Measurements from ENCODE around the gene BANF2.
"Not testable (repeated sequence)": the region's sequence is repeated elsewhere in the genome, so short reads cannot be mapped to it uniquely, and the experiment has no call there.

The BANF2 gene

DNA sequence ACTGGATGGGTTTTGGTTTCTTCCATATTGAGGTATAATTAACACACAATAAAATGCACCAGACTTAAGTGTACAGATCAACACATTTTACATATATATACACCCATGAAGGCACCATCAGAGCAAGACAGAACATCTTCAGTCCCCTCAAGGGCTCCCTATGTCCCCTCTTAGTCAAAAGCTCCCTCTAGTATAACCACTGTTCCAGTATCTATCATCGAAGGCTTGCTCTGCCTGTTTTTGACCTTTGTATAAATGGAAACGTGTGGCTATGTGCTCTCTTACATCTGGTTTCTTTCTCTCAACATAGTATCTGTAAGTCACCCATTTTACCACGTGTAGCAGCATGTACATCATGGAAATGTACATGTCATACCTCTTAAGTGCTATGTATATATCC is 66.5 kb downstream of the BANF2 start:
- no peak for DNase-seq (ENCODE audit: low spot score)

DNA sequence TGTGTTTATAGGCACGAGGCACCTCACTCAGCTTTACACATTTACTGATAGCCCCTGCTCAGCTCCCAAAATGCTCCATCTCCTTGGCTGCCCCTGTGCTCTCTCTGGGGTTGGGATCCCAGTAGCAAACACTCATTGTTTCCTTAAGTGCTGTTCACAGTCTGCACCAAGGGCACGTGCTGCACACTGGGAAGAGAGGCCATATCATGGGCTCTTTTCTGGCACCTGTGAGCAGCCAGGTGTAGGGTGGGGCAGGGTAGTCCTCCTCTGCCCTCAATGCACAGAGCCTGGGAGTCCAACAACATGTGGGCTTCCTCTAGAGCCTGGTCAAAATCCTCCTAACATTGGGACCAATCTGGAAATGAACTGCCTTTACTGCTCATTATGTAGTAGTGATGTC is 67.9 kb downstream of the BANF2 start:
- no peak for DNase-seq (ENCODE audit: low spot score)

DNA sequence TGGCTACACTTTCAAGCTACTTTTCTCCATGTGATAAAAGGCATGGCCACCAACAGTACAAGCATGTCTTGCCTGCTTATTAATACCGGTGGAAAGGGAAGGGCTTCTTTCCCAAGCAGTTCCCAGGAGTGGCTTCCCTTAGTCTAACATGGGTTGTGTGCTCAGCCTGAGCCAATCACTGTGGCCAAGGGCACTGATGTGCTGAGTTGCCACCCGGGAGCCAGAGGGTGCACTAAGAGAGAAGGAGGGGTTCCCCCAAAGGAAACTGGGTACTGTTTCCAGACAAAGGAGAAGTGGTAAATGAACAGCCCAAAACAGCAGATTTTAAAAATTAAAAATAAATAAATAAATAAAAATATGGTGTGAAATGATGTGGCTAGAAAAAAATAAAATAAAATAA is 68.5 kb downstream of the BANF2 start:
- DNase-seq (ENCODE audit: low spot score): no peak

DNA sequence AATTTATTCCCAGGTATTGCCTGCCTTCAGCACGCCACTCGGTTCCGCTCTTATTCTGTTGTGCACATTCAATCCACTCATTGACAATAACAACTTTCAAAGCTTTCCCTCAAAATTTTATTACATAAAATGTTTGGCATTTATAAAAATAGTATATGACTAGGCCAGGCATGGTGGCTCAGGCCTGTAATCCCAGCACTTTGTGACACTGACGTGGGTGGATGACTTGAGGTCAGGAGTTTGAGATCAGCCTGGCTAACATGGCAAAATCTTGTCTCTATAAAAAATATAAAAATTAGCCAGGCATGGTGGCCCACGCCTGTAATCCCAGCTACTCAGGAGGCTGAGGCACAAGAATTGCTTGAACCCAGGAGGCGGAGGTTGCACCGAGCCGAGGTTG is 70.0 kb downstream of the BANF2 start:
- DNase-seq (ENCODE audit: low spot score): not testable (repeated sequence)

DNA sequence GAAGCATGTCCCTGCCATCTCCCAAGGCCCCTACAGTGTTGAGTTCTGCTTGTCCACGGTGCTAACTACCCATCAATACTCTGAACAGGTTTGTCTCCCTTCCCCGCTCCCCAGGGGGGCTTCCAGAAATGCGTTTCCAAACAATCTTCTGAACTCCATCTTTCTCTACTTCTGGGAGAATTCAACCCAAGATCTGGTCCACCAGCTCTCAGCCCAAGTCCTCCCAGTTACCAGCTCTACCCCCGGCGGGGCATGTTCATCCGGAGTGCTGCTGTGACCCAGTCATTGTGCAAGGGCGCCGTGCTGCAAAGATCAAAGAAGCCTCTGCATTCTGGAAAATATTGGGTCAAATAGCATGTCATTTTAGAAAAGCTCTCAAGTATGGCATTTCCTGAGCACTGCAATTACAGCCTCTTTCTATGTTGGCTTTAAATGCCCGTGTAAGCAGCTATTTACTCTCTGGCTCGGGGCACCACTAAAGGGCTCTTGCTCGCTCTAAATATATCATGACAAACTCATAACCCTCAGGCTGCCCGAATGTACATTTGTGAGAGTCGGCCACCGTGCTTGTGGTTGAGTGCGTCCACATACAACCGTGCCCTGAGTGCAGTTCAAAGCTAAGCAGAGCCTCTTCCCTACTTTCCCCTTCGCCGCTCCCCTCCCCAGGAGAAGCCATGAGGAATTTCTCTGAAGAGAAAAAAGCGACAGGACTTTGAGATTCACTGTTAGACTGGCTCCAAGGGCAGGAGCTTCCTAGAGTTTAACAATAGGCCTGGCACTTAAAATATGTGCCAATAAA is 71.6 kb downstream of the BANF2 start:
- DNase-seq (ENCODE audit: low spot score): no peak

DNA sequence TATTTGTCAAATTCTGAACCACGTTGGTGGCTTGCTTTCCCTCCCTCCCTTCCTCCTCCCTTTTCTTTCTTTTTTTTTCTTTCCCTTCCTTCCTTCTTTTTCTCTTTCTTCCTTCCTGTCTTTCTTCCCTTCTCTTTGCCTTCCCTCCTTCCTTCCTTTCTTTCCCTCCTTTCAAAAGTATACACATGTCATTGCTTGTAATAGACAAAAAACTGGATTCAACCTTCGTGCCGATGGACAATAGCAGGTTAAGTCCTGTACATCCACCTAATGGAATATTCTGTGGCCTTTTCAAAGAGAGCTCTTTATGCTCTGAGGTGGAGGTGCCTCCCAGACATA is 72.2 kb downstream of the BANF2 start:
- no peak for DNase-seq (ENCODE audit: low spot score)

DNA sequence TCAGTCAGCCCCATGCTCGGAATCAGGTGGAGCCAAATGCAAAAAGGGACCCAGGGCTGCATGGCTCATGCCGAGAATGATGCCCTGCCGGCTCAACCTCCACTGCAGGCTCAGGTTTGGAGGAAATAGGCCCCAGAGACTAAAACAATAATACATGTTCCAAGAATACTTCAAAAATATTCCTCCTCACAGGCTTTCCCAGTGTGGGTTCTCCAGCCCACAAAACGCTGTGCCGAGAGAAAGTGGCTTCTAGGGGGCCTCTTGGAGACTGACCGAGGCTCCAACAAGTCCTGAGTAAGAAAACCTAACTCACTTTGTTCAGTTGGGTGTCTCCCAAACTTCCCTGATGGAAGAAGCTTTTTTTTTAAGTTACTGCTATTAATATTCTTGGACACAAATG is 73.9 kb downstream of the BANF2 start:
- DNase-seq (ENCODE audit: low spot score): no peak

DNA sequence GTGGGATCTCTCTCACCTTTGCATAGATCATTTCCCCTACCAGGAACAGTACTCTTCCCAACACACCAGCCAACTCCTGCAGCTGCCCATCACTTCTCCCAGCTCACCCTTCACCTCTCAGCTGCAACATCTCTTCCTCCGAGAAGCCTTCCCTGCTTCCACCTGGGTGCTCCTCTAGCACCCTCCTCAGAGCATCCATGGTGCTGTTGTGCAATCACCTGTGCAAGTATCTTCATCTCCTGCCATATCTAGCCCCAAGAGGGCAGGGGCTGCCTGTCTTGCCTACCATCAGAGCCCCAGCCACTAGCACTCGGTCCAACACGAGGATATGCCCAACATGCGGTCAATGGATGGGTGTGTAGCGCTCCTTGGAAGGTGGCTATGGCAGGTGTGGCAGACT is 75.8 kb downstream of the BANF2 start:
- no peak for DNase-seq (ENCODE audit: low spot score)

DNA sequence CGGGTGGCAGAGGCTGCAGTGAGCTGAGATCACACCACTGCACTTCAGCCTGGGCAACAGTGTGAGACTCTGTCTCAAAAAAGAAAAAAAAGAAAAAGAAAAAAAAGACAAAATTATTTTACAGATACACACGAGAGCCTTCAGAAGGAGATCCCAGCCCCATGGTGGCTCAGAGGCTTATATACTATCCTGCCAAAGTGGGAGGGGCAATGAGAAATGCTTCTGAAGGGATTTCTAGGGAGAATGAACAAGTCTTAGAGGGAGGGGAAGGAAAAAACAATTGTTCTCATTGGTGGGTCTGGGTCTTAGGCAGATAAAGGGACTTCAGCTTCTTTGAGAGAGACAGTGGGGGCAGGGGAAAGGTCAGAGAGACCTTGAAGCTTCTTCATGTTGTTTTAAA is 76.8 kb downstream of the BANF2 start:
- no peak for DNase-seq (ENCODE audit: low spot score)

DNA sequence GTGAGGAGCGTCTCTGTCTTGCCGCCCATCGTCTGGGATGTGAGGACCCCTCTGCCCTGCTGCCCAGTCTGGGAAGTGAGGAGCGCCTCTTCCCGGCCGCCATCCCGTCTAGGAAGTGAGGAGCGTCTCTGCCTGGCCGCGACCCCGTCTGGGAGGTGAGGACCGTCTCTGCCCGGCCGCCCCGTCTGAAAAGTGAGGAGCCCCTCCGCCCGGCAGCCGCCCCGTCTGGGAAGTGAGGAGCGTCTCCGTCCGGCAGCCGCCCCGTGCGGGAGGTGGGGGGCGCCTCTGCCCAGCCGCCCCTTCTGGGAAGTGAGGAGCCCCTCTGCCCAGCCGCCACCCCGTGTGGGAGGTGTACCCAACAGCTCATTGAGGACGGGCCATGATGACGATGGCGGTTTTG is 79.2 kb downstream of the BANF2 start:
- DNase-seq (ENCODE audit: low spot score): not testable (repeated sequence)

DNA sequence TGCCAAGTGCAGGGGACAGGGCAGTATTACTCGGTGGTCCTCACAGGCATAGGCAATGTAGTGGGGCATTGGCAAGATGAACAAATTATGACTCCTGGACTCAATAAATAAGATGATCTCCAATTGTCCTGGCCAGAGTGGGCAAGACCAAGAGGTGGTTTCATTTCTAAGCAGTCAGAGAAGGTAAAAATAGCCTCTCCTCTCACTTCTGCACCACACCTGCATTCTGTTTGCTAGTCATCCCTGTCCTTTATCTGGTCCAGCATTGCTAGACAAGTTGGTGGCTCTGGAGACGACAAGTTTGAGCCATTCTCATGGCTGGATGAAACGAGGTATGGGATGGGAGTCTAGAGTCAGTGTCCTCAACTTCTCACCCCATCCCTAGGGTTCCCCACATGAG is 83.0 kb downstream of the BANF2 start:
- no peak for DNase-seq (ENCODE audit: low spot score)

DNA sequence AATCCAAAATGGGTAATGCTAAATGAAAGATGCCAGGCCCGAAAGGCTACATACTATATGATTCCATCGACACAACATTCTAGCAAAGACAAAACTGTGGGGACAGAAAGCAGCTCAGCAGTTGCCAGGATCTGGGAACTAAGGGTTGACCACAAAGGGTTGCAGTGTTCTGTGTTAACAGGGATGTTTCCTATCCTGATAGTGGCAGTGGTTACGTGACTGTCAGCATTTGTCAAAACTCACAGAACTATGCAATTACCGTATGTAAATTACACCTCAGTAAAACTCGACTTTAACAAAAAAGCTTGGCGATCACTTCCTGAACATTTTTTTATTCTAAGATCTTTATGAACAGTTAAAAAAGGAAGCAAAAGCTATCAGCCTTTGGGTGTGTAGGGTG is 83.9 kb downstream of the BANF2 start:
- no peak for DNase-seq (ENCODE audit: low spot score)

DNA sequence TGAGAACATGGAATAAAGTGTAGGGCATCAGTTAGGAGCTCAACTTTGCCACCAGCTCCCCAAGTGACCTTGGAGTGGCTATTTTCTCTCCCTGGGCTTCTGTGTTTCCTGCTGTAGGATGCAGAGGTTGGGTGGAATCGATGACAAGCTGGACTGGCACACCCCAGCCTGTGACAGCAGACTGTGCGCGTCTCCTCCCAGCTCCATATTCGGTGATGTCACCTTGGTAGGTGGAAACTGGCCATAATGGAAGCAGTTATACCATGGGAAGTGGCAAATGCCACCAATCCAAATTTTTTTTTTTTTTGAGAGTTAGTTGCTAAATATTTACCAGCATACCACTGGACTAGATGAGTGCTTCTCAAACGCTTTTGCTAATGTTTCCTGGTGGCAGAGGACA is 85.2 kb downstream of the BANF2 start:
- DNase-seq (ENCODE audit: low spot score): no peak
